ENCODE measurements around the gene VPS29. TPM values are rescaled to one million over a fixed set of nuclear protein-coding genes. Genes with fewer than 3 reads are reported as not detected.
"Not testable (repeated sequence)": the region's sequence is repeated elsewhere in the genome, so short reads cannot be mapped to it uniquely, and the experiment has no call there.

VPS29 gene
- total RNA-seq, 2 experiments from 2014 or later = 62.5 to 64.9 TPM

- ChIA-PET CTCF (interaction anchor here (0.6 to 7.4 kb wide), 36 partner anchors 11 to 469 kb away, joined by 3 to 98 read pairs (median 4); partner anchors contain the start of genes ANAPC7, ANKRD13A, ARPC3 and RAD9B), POLR2A (interaction anchor here (0.6 to 4.9 kb wide), 48 partner anchors 11 to 1641 kb away, joined by 3 to 117 read pairs (median 5); partner anchors contain the start of genes ANAPC7, ANKRD13A, ARPC3 and HVCN1)
- DNase-seq (peak; percentile 88 to 97 (median 92)), ATAC-seq (ENCODE audit: poor library complexity) (peak; percentile 89)
- Histone ChIP-seq H3K4me1 (ENCODE audit: insufficient read depth, low read length) (peaks cover 29% of the 10 kb centered on the region), H3K27me3 (ENCODE audit: control insufficient read depth in 1 of 2, insufficient read depth in 2 of 2, low read length in 2 of 2) (no peaks in the 10 kb centered on the region), H3K36me3 (ENCODE audit: insufficient read depth, low read length) (peaks cover 14% of the 10 kb centered on the region), H3K4me3 (ENCODE audit: low read length) (peak within 1 kb of the TSS; percentile 72), H3K9me3 (ENCODE audit: control insufficient read depth in 1 of 2, insufficient read depth in 1 of 2, low read length in 2 of 2) (no peaks in the 10 kb centered on the region), H3K27ac (ENCODE audit: low read depth in 1 of 2, low read length in 2 of 2) (peak within 1 kb of the TSS; percentile 66 to 92)
- no peak for TF ChIP-seq CTCF (IDR thresholded peaks at IDR 0.05)
- Mint-ChIP-seq H3K27me3 (no peaks in the 10 kb centered on the region), H3K36me3 (ENCODE audit: low read depth) (peaks cover 23% of the 10 kb centered on the region), H3K9me3 (no peaks in the 10 kb centered on the region), H3K27ac (peak within 1 kb of the TSS; percentile 88), H3K4me3 (peak within 1 kb of the TSS; percentile 97), H3K4me1 (ENCODE audit: low read depth) (peaks cover 33% of the 10 kb centered on the region)
- intact Hi-C loops (cut with DNase I, micrococcal nuclease) = loop anchor here (1.0 to 2.0 kb wide), 7 partner anchors 18 to 230 kb away; partner anchors contain the start of genes ARPC3 (in 1 of the 2), RAD9B (in 1 of the 2) and VPS29 (in 1 of the 2)
These were observed 33.5 kb downstream of the VPS29 start, which contains the start of the genes FAM216A and GPN3 for GRCh38 chr12:110468214-110469048. Gene FAM216A, plus strand, starts transcription at chr12:110468845. Its CDS starts 31 bp downstream, at chr12:110468876. Gene GPN3, minus strand, starts transcription at chr12:110468257. Its CDS starts 54 bp downstream, at chr12:110468203.

GRCh38 chr12:110467847-110468213, 34.1 kb downstream of the VPS29 start:
- no peaks in the 10 kb centered on the region for H3K27me3 ChIP-seq (ENCODE audit: control insufficient read depth in 1 of 2, insufficient read depth in 2 of 2, low read length in 2 of 2)
- peaks cover 29% of the 10 kb centered on the region for H3K4me1 ChIP-seq (ENCODE audit: insufficient read depth, low read length)
- no peaks in the 10 kb centered on the region for H3K9me3 ChIP-seq (ENCODE audit: control insufficient read depth in 1 of 2, insufficient read depth in 1 of 2, low read length in 2 of 2)
- ChIA-PET POLR2A (interaction anchor here (0.6 to 4.9 kb wide), 38 partner anchors 10 to 1374 kb away, joined by 3 to 117 read pairs (median 8); partner anchors contain the start of genes ANAPC7, ARPC3, HVCN1 and MAPKAPK5), CTCF (interaction anchor here (1.0 to 7.4 kb wide), 10 partner anchors 10 to 133 kb away, joined by 3 to 98 read pairs (median 10); partner anchors contain the start of genes ARPC3, RAD9B and VPS29)
- intact Hi-C loops (cut with DNase I, micrococcal nuclease) = loop anchor here (1.0 to 2.0 kb wide), 7 partner anchors 18 to 231 kb away; partner anchors contain the start of genes ARPC3 (in 1 of the 2), RAD9B (in 1 of the 2) and VPS29 (in 1 of the 2)
- H3K27ac Mint-ChIP-seq = peak overlapping the region; percentile 88
- H3K4me3 ChIP-seq (ENCODE audit: low read length) = peak overlapping the region; percentile 72
- H3K36me3 ChIP-seq (ENCODE audit: insufficient read depth, low read length) = peaks cover 19% of the 10 kb centered on the region
- no peaks in the 10 kb centered on the region for H3K27me3 Mint-ChIP-seq
- ATAC-seq (ENCODE audit: poor library complexity) = no peak
- peak overlapping the region; percentile 97 for H3K4me3 Mint-ChIP-seq
- no peak for TF ChIP-seq CTCF (IDR thresholded peaks at IDR 0.05)
- peak overlapping the region in 1 of 2 donors; percentile 92 for H3K27ac ChIP-seq (ENCODE audit: low read depth in 1 of 2, low read length in 2 of 2)
- peaks cover 23% of the 10 kb centered on the region for H3K36me3 Mint-ChIP-seq (ENCODE audit: low read depth)
- DNase-seq = no peak
- H3K9me3 Mint-ChIP-seq = no peaks in the 10 kb centered on the region
- peaks cover 33% of the 10 kb centered on the region for H3K4me1 Mint-ChIP-seq (ENCODE audit: low read depth)

- H3K27ac ChIP-seq (ENCODE audit: low read depth in 1 of 2, low read length in 2 of 2) = no peak overlapping the region
- POLR2A ChIA-PET = interaction anchor here (4.4 to 4.9 kb wide), 2 partner anchors 17 to 34 kb away, joined by 115 to 117 read pairs; partner anchors contain the start of genes ARPC3, RAD9B and VPS29
- no peaks in the 10 kb centered on the region for H3K9me3 ChIP-seq (ENCODE audit: control insufficient read depth in 1 of 2, insufficient read depth in 1 of 2, low read length in 2 of 2)
- H3K4me3 Mint-ChIP-seq = peak overlapping the region; percentile 50
- H3K4me1 Mint-ChIP-seq (ENCODE audit: low read depth) = peaks cover 38% of the 10 kb centered on the region
- H3K9me3 Mint-ChIP-seq = no peaks in the 10 kb centered on the region
- peaks cover 29% of the 10 kb centered on the region for H3K4me1 ChIP-seq (ENCODE audit: insufficient read depth, low read length)
- CTCF ChIA-PET = interaction anchor here (5.4 to 7.4 kb wide), 2 partner anchors 16 to 134 kb away, joined by 49 to 98 read pairs; partner anchors contain the start of gene ARPC3
- no peaks in the 10 kb centered on the region for H3K27me3 Mint-ChIP-seq
- no peaks in the 10 kb centered on the region for H3K27me3 ChIP-seq (ENCODE audit: control insufficient read depth in 1 of 2, insufficient read depth in 2 of 2, low read length in 2 of 2)
- ATAC-seq (ENCODE audit: poor library complexity) = no peak
- peak overlapping the region; percentile 32 for H3K27ac Mint-ChIP-seq
- peaks cover 19% of the 10 kb centered on the region for H3K36me3 ChIP-seq (ENCODE audit: insufficient read depth, low read length)
- intact Hi-C loops (cut with DNase I, micrococcal nuclease) = loop anchor here in 1 of 2 experiments (1.0 kb wide), 1 partner anchor 15 kb away; no protein-coding TSS in a partner anchor
- peaks cover 30% of the 10 kb centered on the region for H3K36me3 Mint-ChIP-seq (ENCODE audit: low read depth)
- no peak for TF ChIP-seq CTCF (IDR thresholded peaks at IDR 0.05)
- H3K4me3 ChIP-seq (ENCODE audit: low read length) = no peak overlapping the region
- no peak for DNase-seq
These were observed 35.1 kb downstream of the VPS29 start for GRCh38 chr12:110466791-110467190.

GRCh38 chr12:110465765-110466164, 36.1 kb downstream of the VPS29 start:
- not testable (repeated sequence) for H3K27ac ChIP-seq (ENCODE audit: low read depth in 1 of 2, low read length in 2 of 2); H3K27me3 ChIP-seq (ENCODE audit: control insufficient read depth in 1 of 2, insufficient read depth in 2 of 2, low read length in 2 of 2); H3K4me3 ChIP-seq (ENCODE audit: low read length); H3K27ac Mint-ChIP-seq; H3K9me3 Mint-ChIP-seq; H3K9me3 ChIP-seq (ENCODE audit: control insufficient read depth in 1 of 2, insufficient read depth in 1 of 2, low read length in 2 of 2); DNase-seq; H3K4me3 Mint-ChIP-seq; ATAC-seq (ENCODE audit: poor library complexity); H3K27me3 Mint-ChIP-seq
- peaks cover 21% of the 10 kb centered on the region for H3K36me3 ChIP-seq (ENCODE audit: insufficient read depth, low read length)
- Mint-ChIP-seq H3K4me1 (ENCODE audit: low read depth) (peaks cover 37% of the 10 kb centered on the region), H3K36me3 (ENCODE audit: low read depth) (peaks cover 40% of the 10 kb centered on the region)
- POLR2A ChIA-PET = interaction anchor here (4.4 to 4.9 kb wide), 2 partner anchors 16 to 35 kb away, joined by 115 to 117 read pairs; partner anchors contain the start of genes ARPC3, RAD9B and VPS29
- intact Hi-C loops (cut with DNase I, micrococcal nuclease) = loop anchor here in 1 of 2 experiments (1.0 kb wide), 1 partner anchor 14 kb away; no protein-coding TSS in a partner anchor
- peaks cover 29% of the 10 kb centered on the region for H3K4me1 ChIP-seq (ENCODE audit: insufficient read depth, low read length)
- CTCF ChIA-PET = interaction anchor here (5.4 to 7.4 kb wide), 2 partner anchors 15 to 135 kb away, joined by 49 to 98 read pairs; partner anchors contain the start of gene ARPC3
